GM21737 (cell line): ENCODE measurements around the gene USP30.
"Not testable (repeated sequence)": the region's sequence is repeated elsewhere in the genome, so short reads cannot be mapped to it uniquely, and the experiment has no call there.

Experiments used
- ATAC-seq: cut with Tn5 transposase; IDR thresholded peaks from one replicate; pipeline ENCODE4 v1.9.1; 2021; ENCODE audit warnings: mild to moderate bottlenecking, moderate library complexity; ENCODE audit not compliant: unreplicated experiment

Gene USP30

GRCh38 chr12:109052097-109052413 lies 321 bp upstream of the USP30 start:
- ATAC-seq: no peak

- peak; percentile 31 for ATAC-seq
Measured at GRCh38 chr12:109053382-109054123, 1.2 kb downstream of the USP30 start.

GRCh38 chr12:109054124-109054513 lies 1.7 kb downstream of the USP30 start:
- not testable (repeated sequence) for ATAC-seq

- ATAC-seq: no peak
Measured at GRCh38 chr12:109054520-109054919, 2.1 kb downstream of the USP30 start.

- ATAC-seq: no peak
Measured at GRCh38 chr12:109056891-109057290, 4.5 kb downstream of the USP30 start.

- no peak for ATAC-seq
Measured at GRCh38 chr12:109057376-109057775, 5.0 kb downstream of the USP30 start.

- ATAC-seq: no peak
Measured at GRCh38 chr12:109058773-109059172, 6.4 kb downstream of the USP30 start.

- no peak for ATAC-seq
Measured at GRCh38 chr12:109064143-109064542, 11.8 kb downstream of the USP30 start.

GRCh38 chr12:109065154-109065852 lies 12.9 kb downstream of the USP30 start:
- ATAC-seq: no peak

- no peak for ATAC-seq
Measured at GRCh38 chr12:109065853-109066193, 13.4 kb downstream of the USP30 start.

GRCh38 chr12:109069307-109070271 lies 17.2 kb downstream of the USP30 start:
- ATAC-seq: no peak

GRCh38 chr12:109074866-109075265 lies 22.5 kb downstream of the USP30 start:
- no peak for ATAC-seq

- ATAC-seq: no peak
Measured at GRCh38 chr12:109082751-109083150, 30.4 kb downstream of the USP30 start.

- ATAC-seq: no peak
Measured at GRCh38 chr12:109084425-109084824, 32.0 kb downstream of the USP30 start.

GRCh38 chr12:109085590-109085989 lies 33.2 kb downstream of the USP30 start:
- ATAC-seq: no peak

GRCh38 chr12:109087250-109087649 lies 34.9 kb downstream of the USP30 start:
- no peak for ATAC-seq

GRCh38 chr12:109088818-109089217 lies 36.4 kb downstream of the USP30 start:
- no peak for ATAC-seq

GRCh38 chr12:109089683-109090082 lies 37.3 kb downstream of the USP30 start:
- ATAC-seq: no peak

GRCh38 chr12:109092497-109093021 lies 40.2 kb downstream of the USP30 start:
- ATAC-seq: no peak

GRCh38 chr12:109093022-109093918 lies 40.9 kb downstream of the USP30 start, which contains the start of gene ALKBH2:
Gene ALKBH2 (minus strand): TSS chr12:109093472. CDS start chr12:109092786, 686 bp downstream.
- peak; percentile 67 for ATAC-seq
